ENCODE data around the gene DLG2. TPM values are rescaled to one million over a fixed set of nuclear protein-coding genes. Genes with fewer than 3 reads are reported as not detected.

DLG2 gene
- total RNA-seq, 1 experiment from 2014 or later, result 0.17 TPM

DNA sequence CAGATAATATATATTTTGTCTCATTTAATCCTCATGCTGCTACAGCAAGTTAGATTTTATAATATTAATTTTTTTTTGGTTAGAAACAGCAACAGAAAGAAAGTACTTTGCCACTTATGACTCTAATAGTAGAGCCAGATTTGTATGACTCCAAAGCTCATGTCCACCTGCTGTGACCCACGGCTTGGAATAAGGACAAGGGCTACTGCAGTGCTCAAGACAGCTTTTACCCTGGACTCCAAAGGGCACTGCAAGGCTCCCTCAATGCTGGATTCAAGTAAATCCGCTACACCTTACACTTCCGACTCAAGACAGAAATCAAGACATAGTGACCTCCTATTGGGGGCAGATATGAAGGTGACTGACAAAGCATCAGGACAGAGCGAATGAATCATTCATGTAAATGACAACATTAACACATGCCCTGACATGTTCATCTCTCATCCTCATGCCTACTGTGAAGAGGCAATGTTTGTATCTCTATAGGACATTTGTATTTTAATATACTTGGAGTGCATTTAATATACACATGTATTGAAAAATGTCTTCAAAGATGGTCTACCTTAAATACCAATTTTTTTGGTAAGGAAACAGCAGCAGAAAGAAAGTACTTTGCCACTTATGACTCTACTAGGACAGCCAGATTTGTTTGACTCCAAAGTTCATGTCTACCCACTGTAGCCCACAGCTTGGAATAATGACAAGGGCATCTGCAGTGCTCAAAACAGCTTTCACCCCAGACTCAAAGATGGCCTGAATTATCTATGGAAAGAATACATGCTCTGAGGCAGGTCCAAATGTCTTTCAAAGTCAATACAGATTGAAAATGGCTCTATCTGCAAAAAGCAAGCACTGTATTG is 1965.4 kb downstream of the DLG2 start:
- DNase-seq (ENCODE audit: low read depth), result no peak

DNA sequence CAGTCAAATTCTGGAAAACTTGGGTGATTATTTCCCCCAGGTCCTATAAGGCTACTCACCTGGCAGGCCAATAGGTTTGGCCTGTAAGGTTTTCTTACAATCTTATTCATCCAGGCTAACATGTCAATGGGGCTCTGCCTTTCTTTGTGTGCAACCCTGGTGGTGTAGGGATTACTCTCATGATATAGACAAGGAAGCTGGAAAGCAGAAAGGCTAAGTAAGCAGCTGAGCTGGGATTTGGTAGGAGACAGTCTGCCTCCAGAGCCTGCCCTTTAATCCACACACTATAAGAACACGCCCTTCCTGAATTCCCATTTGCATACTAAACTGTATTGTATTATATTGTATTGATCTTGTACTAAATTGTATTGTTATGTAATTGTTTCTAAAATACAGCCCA is 1967.7 kb downstream of the DLG2 start:
- DNase-seq (ENCODE audit: low read depth), result no peak

DNA sequence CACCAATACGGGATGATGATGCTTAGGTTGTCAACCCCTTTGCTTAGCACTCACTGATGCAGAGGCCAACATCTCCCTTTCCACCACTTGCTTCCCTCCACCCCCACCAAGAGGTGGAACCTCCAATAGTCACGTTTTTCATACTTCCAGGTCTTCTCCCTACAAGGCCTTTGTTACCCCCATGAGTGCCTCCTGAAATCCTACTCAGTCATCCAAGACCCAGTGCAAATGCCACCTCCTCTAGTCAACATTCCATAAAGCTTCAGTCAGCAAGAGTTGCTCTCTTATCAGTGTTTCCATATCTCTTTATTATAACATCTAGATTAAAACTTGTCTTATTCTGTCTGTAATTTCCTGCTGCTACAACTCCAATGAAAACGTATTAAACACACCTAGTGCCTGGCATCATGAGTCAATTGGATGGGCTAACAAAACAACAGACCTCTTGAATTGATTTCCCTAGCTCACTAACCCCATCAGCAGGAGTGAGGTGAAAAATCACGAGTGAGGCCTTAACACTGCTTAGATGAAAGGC is 1970.3 kb downstream of the DLG2 start:
- no peak for DNase-seq (ENCODE audit: low read depth)

DNA sequence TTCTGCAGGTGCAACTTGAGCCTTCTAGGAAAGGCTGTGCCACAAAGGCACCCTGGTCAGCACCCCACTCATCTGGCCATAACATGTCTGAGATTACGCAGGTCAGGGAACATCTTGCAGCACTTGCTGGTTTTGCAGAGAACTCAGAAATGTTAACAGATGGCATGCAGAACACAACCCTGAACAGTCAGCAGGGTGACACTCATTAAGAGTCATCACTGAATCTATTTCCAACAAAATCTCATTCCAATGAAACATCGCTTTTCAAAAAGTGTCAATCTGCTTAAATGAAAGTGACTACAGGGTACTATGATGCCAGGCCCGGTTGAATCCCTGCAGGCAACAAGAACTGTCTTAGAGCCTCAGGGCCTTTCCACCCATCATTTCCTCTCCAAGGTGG is 1971.2 kb downstream of the DLG2 start:
- no peak for DNase-seq (ENCODE audit: low read depth)

DNA sequence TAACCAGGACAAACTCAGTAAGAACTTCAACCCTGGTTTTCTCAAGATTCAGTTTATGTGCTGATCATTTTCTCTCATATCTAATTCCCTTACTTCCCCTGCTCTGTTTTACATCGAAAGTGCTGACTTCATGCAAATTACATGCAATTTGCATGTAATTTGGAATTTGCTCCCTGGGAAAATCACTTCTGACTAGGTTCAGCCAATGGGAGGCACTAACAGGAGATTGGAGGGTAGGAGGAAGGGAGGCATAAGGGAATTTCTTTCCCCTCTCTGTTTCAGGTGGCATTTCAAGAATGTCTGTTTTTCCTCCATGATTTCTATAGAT is 1977.7 kb downstream of the DLG2 start:
- DNase-seq (ENCODE audit: low read depth), result no peak

DNA sequence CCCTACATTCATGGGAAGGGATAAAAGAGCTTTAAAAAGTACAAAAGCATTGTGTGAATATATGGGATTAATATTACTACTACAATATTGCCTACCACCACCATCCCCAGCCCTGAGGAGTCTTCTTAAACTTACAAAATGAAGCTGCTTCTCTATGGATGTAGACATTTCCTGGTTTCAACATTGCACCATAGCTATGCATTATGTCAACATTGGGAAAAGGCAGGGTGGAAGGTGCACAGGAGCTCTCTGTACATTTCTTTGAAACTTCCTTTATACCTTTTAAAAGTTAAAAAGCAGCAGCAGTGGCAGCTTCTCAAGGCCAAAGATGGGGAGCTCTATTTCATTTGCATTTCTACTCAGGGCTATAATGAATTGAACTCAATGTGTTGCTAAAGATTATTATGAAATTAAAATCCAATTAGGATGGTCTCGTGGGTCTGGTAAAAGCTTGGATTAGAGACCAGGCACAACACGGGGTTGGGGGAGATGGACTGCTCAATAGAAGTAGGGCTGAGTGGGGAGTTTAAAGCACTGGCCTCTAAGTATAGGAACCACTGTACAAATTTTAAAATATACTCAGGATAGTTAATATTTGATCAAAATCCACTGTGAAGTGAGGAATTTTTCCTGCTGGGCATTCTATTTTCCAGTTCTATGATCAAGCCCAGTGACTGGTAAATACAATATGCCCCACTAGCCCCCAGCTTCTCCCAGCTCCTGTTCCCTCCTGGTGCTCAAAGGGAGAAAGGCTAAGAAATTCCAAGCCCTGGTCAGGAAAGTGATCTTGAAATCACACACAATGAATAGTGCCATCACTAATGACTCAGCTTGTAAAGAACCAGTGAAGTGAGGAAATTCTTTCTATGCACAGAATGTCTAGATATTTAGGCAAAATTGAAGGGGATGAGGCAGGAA is 1978.3 kb downstream of the DLG2 start:
- DNase-seq (ENCODE audit: low read depth), result no peak

DNA sequence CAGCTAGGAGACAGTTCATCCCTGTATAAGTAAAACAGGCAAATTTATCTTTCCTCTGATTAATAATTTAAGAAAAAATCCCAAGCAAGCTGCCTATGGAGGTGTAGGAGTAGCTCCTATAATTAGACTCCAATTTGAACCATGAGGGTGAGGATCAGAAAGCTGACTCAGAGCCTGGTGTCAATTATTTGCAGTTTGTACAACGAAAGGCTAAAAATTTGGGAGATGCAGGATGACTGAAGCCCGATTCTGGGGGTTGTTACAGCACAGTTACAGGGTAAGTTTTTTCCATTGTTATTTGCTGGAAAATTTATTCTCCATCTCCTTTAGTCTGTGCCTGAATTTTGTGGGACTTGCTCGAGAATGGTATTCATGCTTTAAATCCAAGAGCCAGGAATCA is 1981.6 kb downstream of the DLG2 start:
- DNase-seq (ENCODE audit: low read depth), result no peak

DNA sequence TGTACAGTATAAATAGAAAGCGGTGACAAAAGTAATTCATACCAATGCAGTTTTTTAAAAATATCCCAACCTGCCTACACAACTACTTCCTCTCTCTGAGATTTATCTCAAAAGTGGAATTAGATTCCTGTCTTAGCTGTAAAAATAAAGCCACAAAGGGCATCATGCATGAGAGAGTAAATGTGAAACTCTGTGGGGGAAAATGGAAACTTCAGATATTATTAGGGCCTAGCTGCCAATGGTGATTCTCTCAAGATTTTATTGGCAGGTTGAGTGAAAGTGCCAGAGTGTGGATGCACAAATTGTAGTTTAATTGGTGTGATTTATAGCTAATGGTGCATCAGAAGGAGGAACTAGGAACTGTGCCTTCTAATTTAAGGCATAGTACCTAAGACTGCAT is 1984.0 kb downstream of the DLG2 start:
- no peak for DNase-seq (ENCODE audit: low read depth)

DNA sequence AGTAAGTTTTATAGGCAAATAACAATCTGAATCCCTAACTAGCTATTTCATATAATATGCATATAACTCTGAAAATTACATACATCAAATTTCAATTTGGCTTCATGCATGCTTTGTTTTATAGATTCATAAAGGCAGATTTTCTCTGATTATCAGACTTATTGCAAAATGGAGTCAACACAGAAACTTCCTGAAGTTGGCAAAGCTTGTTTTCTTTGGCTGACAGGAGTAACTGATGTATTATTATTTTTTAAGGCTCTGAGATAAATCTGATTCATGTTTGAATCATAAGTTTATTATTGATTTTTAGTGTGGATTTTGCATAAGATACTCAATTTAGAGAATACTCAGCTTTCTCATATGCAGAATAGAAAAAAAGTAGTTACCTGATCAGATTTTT is 1984.6 kb downstream of the DLG2 start:
- no peak for DNase-seq (ENCODE audit: low read depth)

DNA sequence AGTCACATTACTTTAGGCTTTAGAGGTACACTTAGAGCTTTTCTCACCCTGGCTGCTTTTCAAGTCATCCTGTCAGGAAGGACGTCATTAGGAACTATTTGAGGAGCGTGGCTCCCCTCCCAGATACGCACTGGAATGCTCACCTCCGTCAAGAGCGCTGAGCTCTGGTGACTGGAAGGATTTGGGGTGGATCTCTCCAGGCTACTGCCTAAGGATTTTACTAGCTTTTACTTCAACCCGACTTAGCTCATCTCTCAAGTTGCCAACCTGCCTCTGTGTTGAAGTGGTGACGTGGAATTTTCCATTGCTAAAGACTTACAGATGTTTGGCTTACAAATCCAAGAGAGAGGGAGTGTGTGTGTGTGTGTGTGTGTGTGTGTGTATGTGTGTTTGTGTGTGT is 1985.6 kb downstream of the DLG2 start:
- no peak for DNase-seq (ENCODE audit: low read depth)

DNA sequence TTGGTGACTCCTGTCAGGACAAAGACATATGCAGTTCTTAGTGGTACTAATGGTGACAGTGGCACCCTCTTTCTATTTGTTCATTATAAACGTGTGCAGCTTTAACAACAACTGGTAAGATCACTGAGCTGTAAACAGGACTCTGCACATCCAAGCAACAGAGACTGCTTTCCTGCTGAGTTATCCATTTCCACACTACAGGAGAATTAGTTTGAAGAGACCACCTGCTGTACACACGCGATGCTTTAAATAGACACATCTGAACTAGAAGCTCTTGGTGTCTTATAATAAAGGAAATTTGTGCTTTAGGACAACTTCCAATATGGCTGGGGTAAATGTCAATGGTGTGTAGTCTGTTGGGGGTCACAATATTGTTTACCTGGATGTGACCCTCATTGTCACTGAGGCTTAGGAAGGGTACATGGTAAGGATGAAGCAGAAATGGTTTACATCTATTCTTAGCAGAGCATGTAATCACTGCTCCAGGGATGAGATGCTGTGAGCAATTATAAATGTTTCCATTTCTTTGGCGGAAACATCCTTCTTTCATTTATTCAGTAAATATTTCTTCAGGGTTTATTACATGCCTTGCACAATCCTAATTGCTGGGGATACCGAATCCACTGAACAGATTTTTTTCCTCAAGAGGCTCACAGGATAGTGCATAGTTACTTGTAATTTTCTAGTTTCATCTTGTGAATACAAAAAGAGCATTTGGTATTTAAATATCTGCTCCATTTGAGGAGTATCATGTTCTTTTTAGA is 1987.0 kb downstream of the DLG2 start:
- DNase-seq (ENCODE audit: low read depth), result no peak

DNA sequence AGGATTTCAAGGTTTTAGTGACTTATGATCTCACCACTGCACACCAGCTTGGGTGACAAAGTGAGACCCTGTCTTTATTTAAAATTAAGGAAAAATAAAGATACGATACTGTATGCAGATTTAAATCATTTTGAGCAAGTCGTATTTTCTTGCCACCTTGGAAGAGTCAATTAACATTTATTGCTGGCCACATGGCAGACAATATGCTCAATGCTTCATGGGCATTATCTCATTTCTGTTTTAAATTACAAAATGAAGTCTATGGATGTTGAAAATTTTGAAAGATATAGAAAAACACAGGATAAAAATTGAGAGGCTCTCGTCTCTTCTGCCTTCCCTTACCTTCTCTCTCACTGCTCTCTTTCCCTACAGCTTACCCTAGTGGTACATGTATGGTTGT is 1992.0 kb downstream of the DLG2 start:
- no peak for DNase-seq (ENCODE audit: low read depth)

DNA sequence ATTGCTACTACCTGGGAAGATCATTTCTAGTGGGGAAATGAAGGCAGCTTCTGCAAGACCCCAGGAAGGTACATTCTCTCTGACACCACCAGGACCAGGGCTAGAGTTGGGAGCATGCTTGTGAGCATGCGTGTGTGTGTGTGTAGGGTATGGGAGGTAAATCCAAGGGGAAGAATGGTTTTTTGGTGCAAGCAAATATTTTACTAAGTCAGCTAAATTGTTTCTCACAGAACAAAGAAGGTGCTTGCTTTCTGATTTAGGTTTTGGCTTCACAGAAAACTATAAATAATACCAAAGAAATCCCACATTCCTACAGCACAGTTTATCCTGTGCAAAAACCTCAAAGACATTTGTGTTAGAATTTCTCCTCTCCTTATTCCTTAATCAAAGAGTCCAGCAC is 1996.9 kb downstream of the DLG2 start:
- DNase-seq (ENCODE audit: low read depth), result no peak

DNA sequence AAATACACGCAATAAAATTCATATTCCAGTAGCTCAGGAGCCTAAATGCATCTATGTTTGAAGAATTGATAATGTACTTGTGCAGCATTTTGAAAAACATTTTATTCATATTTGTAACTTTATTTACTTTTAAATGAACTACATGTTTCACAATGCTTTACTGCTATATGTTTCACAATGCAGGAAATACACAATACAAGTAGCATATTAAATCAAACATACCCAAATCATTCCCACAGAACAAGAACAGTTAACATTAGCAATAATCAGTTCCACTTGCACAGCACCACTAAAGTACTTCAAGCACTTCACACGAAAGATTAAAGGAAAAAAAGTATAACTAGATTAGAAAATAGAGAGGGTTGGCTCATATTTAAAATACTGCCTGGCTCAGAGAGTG is 1997.4 kb downstream of the DLG2 start:
- no peak for DNase-seq (ENCODE audit: low read depth)

DNA sequence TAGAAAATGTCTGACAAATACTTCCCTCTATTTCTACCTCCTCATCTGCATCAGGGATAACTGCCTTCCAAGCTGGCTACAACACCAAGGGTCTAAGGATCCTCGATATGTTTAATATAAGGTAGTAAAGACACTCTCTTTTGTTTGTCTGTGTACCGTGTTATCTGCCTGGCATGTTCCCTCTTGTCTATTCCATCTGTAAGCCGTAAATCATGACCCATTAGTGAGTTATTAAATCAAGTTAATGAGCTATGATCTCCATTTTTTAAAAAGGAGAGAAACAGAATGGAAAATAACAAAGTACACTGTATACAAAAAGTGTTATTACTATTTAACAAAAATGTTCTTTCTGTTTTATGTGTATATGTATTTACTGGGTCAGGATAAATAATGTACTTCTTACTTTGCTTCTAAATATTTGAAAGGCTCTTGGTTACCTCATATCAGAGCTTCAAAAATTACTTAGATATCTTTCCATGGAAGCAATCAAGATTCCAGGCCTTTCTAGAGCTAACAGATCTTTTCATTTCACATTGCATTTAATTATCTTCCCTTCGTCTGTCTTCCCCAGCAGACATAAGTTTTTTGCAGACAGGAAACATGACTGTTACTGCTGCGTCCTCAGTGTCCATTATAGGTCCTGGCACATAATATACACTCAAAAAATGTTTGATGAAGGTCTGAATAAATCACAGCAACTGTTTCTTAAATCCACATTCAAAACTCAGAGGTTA is 1998.4 kb downstream of the DLG2 start:
- DNase-seq (ENCODE audit: low read depth), result no peak

DNA sequence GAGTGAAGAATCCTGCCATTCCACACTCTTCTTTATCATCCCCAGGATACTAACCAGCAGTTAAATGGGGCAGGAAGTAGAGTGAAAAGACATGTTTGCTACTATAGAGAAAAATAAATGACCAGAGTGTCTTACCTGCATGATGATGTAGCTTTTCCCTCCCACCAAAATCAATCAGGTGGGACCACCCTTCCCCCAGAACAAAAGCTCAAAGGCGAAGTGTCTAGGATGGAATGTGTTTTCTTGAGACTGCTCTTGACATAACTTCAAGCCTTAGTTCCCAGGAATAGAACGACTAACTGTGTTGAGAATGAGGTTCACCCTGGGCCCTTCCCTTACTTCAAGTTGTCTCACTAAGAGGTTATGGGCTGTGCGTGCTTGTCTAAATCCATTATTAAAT is 2001.8 kb downstream of the DLG2 start:
- DNase-seq (ENCODE audit: low read depth), result no peak

DNA sequence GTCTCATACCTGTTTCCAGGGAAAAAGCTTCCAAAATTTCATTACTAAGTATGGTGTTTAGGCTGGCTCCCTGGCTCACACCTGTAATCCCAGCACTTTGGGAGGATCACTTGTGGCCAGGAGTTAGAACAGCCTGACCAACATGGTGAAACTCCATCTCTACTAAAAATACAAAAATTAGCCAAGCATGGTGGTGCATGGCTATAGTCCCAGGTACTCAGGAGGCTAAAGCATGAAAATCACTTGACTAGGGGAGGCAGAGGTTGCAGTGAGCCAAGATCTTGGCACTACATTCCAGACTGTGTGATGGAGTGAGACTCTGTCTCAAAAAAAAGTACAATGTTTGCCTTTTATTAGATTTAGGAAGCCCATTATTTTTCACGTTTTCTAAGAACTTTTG is 2009.5 kb downstream of the DLG2 start:
- no peak for DNase-seq (ENCODE audit: low read depth)

DNA sequence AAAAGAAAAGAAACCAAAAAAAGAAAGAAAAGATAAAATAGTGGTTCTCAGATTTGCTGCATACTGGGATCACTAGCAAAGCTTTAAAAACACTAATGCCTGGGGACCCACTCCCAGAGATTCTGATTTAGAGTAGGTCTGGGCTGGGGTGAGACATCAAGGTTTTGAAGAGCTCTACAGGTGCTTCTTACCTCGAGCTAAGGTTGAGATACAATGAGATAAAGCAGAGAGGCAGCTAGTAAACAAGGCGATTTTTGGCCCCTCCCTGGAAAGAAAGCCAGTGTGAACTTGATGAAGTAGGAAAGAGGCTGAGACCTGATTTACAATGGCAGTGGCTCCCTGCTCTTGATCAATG is 2013.4 kb downstream of the DLG2 start:
- DNase-seq (ENCODE audit: low read depth), result no peak

DNA sequence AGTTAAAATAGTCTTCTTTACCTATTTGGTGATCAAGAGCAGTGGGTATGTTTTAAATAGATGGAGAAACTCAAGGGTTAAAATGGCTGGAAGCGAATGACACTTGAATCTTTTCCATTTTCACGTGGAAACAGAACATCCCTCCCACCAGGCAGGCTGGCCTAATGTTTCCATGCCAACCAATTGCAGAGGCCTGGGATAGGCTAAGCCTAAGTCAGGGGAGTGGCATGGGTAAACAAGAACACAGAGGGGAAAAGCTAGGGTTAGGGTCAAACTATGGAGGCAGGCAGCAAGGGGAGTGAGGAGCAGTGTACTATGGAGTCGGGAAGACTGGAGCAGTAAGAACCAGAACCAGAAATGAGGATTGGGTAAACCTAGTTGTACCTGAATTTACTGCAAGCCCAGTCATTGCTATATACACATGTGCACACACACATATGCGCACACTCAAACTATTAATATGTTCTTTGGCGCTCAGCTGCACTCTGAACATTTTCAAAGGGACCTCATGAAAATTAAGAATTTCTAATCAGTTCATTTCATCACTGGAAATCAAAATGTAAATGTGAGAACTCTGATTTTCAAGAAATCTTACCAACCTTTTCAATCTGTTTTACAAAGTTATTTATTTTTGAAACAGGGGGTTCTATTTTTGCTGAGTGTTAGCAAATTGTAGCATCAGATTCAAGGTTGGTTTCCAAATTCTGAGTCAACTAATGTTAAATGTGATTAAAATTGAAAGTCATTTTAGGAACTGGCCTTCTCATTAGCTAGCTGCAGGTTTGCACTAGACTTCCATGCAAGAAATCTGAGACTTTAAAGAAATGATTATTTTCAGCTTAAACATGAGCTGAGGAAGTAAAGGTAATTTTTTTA is 2014.0 kb downstream of the DLG2 start:
- DNase-seq (ENCODE audit: low read depth), result no peak

DNA sequence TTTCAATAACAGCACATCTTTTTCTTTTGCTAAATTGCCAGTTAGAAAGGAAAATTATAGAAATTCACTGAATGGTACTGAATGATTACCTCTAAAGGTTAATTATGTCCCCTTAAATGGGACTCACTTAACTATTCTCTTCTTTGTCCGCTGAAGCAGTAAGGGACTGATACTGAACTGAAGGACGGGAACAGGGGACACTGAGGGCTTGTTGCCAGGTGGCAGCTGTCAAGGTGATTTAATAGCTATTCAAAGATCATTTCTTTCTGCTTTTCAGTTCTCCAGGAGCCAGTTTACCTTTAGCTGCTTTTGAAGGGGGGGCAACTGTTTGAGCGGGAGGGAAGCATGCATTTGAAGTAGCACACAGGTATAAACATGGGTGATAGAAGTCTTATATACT is 2015.5 kb downstream of the DLG2 start:
- DNase-seq (ENCODE audit: low read depth), result no peak

All from LHCN-M2 (cell line).